Endothelial cell of umbilical vein (primary cell): Measurements from ENCODE around the gene ABI2. TPM values are rescaled to one million over a fixed set of nuclear protein-coding genes. Genes with fewer than 3 reads are reported as not detected.

ENCODE experiments used
- BruUV-seq: library from RNA; stranded (reverse); fragments of 400-500 nt; replicated peaks from 2 replicates; lab custom pipeline; 2021; lab: Mats Ljungman, UMichigan
- CTCF ChIA-PET: fragments of 300-600, 350-600 bp; sonication (Branson Sonifier 250); formaldehyde crosslinking; loops from one replicate; lab custom pipeline; 2021; ENCODE audit warnings: antibody characterized with exemption, inconsistent platforms; lab: Charles Lee
- POLR2A ChIA-PET: fragments of 300-600, 350-600 bp; sonication (Branson Sonifier 250); formaldehyde crosslinking; loops from one replicate; lab custom pipeline; 2021; ENCODE audit warnings: antibody characterized with exemption, inconsistent platforms; lab: Charles Lee
- DNase-seq: peaks from one replicate; pipeline ENCODE4 v3.0.0-alpha.2; 2011; ENCODE audit warnings: low read depth, low spot score
- FAIRE-seq: peaks from 2 replicates; lab custom pipeline; 2011; peaks lifted over from hg19 to GRCh38; lab: Jason Lieb, UNC
- H2AFZ ChIP-seq: 2 replicates; pipeline ENCODE4 v1.6.0; 2012; ENCODE audit warnings: low read depth, low read length, control low read depth, inconsistent platforms
- H3K27ac ChIP-seq: 2 replicates; pipeline ENCODE4 v1.5.1; 2011; ENCODE audit warnings: low read depth, mild to moderate bottlenecking, control low read depth, low read length, moderate library complexity; ENCODE audit not compliant: insufficient read depth
- H3K27me3 ChIP-seq, 2 experiments: 2 replicates each; pipeline versions ENCODE4 v1.6.0 to v1.6.1; 2011; ENCODE audit warnings: low read length in 2 of 2, mixed read lengths in 1 of 2; ENCODE audit not compliant: control insufficient read depth in 2 of 2, insufficient read depth in 2 of 2
- H3K36me3 ChIP-seq, 2 experiments: 2 replicates in 1 of 2; 3 replicates in 1 of 2; pipeline ENCODE4 v1.5.1; 2011; ENCODE audit warnings: low read length in 2 of 2, mild to moderate bottlenecking in 1 of 2, moderate library complexity in 1 of 2; ENCODE audit not compliant: control insufficient read depth in 2 of 2, insufficient read depth in 2 of 2; ENCODE audit errors: extremely low read depth in 1 of 2
- H3K4me1 ChIP-seq: 3 replicates; pipeline ENCODE4 v1.5.1; 2011; ENCODE audit warnings: mild to moderate bottlenecking, low read length; ENCODE audit not compliant: control insufficient read depth, insufficient read depth; ENCODE audit errors: extremely low read depth
- H3K4me2 ChIP-seq: 2 replicates; pipeline ENCODE4 v1.6.1; 2011; ENCODE audit warnings: low read length, control low read depth, mixed read lengths; ENCODE audit not compliant: insufficient read depth
- H3K4me3 ChIP-seq, 3 experiments: fragments of 200-600 bp in 1 of 3; sonication (generic), shearing (Covaris generic) in 1 of 3; replicated peaks in 1 of 3; 2 replicates each; pipeline ENCODE4 v1.5.1; 2011 to 2016; ENCODE audit warnings: control low read depth in 3 of 3, low read length in 3 of 3, mild to moderate bottlenecking in 2 of 3, inconsistent platforms in 1 of 3, low read depth in 1 of 3, moderate library complexity in 1 of 3; ENCODE audit not compliant: insufficient read depth in 1 of 3
- H3K79me2 ChIP-seq: 2 replicates; pipeline ENCODE4 v1.6.0; 2012; ENCODE audit warnings: low read length, inconsistent platforms; ENCODE audit not compliant: control insufficient read depth, insufficient read depth
- H3K9ac ChIP-seq: replicated peaks from 2 replicates; pipeline ENCODE3; 2011; ENCODE audit warnings: low read length, control low read depth; ENCODE audit not compliant: insufficient read depth; ENCODE audit errors: extremely low read depth
- H3K9me1 ChIP-seq: replicated peaks from 3 replicates; pipeline ENCODE4 v1.6.0; 2011; ENCODE audit warnings: mild to moderate bottlenecking, low read length; ENCODE audit not compliant: control insufficient read depth, insufficient read depth; ENCODE audit errors: extremely low read depth
- H3K9me3 ChIP-seq: replicated peaks from 2 replicates; pipeline ENCODE4 v1.5.1; 2012; ENCODE audit warnings: low read length, inconsistent platforms; ENCODE audit not compliant: control insufficient read depth, insufficient read depth
- H4K20me1 ChIP-seq: replicated peaks from 2 replicates; pipeline ENCODE3; 2011; ENCODE audit warnings: mild to moderate bottlenecking, low read length; ENCODE audit not compliant: control insufficient read depth, insufficient read depth; ENCODE audit errors: extremely low read depth
- EZH2 ChIP-seq: IDR thresholded peaks from 2 replicates; pipeline ENCODE4 v1.6.1; 2012; ENCODE audit warnings: borderline replicate concordance, low read depth, mild to moderate bottlenecking, moderate library complexity, low read length, inconsistent platforms; ENCODE audit not compliant: severe bottlenecking
- FOS ChIP-seq: IDR thresholded peaks from 2 replicates; pipeline ENCODE4 v1.6.1; 2011; ENCODE audit warnings: mild to moderate bottlenecking, low read length, moderate library complexity, borderline replicate concordance; ENCODE audit not compliant: insufficient read depth
- GATA2 ChIP-seq: IDR thresholded peaks from 2 replicates; pipeline ENCODE4 v1.7.0; 2011; ENCODE audit warnings: low read depth, mild to moderate bottlenecking, moderate library complexity, mixed read lengths, low read length; ENCODE audit not compliant: insufficient read length, insufficient read depth
- JUN ChIP-seq: IDR thresholded peaks from 2 replicates; pipeline ENCODE4 v1.6.1; 2011; ENCODE audit warnings: borderline replicate concordance, low read depth; ENCODE audit not compliant: insufficient read length, insufficient read depth
- MYC ChIP-seq: IDR thresholded peaks from one replicate; pipeline ENCODE4 v1.6.1; 2011; ENCODE audit warnings: mild to moderate bottlenecking, low read depth, low read length
- POLR2A ChIP-seq: IDR thresholded peaks from 2 replicates; pipeline ENCODE4 v1.6.1; 2012; ENCODE audit warnings: low read depth, mild to moderate bottlenecking, control low read depth, low read length
- POLR2AphosphoS5 ChIP-seq: IDR thresholded peaks from 2 replicates; pipeline ENCODE4 v1.6.1; 2012; ENCODE audit warnings: low read depth, mild to moderate bottlenecking, control low read depth, low read length, moderate library complexity; ENCODE audit not compliant: insufficient read depth
- dilution Hi-C: fragments of 300-500 bp; cut with MboI; formaldehyde crosslinking; loops from one replicate; pipeline ENCODE4 v1.15.0; 2019; ENCODE audit warnings: low sequenced_read_pairs; ENCODE audit not compliant: extremely low pct_ligation_motif_present
- intact Hi-C: fragments of 100-400 bp; cut with micrococcal nuclease; formaldehyde crosslinking; loops from one replicate; pipeline ENCODE4 v1.10.0; 2022
- polyA plus RNA-seq, 4 experiments: library from polyadenylated mRNA; depleted of rRNA in 3 of 4; stranded (reverse) in 3 of 4; unstranded in 1 of 4; fragments of >200 nt; gene quantifications; 2 replicates each; pipeline versions ENCODE4 v1.2.1 to v1.2.3, GENCODE V29; 2011 to 2012; ENCODE audit warnings: missing spikeins in 1 of 4
- total RNA-seq: library from RNA; stranded (reverse); gene quantifications from 2 replicates; pipeline ENCODE4 v1.2.3, GENCODE V29; 2021
- TF ChIP-seq, protein P1 (sequence below), 2 donors: IDR thresholded peaks; 1 replicate in 1 of 2; 2 replicates in 1 of 2; pipeline ENCODE4 v1.5.1; 2011; ENCODE audit warnings: low read length in 2 of 2, mild to moderate bottlenecking in 2 of 2, moderate library complexity in 2 of 2, control low read depth in 1 of 2, inconsistent platforms in 1 of 2, low read depth in 1 of 2; ENCODE audit not compliant: insufficient read depth in 1 of 2; ENCODE audit errors: extremely low read depth in 1 of 2
- TF ChIP-seq, protein P2 (sequence below): IDR thresholded peaks from 2 replicates; pipeline ENCODE4 v1.6.1; 2011; ENCODE audit not compliant: insufficient read depth, insufficient read length

Gene ABI2
- total and polyA plus RNA-seq, 2 donors (not counting 3 experiments of a cell fraction or from before 2014, with no cell fraction given) = 35.7 to 61.0 TPM

DNA sequence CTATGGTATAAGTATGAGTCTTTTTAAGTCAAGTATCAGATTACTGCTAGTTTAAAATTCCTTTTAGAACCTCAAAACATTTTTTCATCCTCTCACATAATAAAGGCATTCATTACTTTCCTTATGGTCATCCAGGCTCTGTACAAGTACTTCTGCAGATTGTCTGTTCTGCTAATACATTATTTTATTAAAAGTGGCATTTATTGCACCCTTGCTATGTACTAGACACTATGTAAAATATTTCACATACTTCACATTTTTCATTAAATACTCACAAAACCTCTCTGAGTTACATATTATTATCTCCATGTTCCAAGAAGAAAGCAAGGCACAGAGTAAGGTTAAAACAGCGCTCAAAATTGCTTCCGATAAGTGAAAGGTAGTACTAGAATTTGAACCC is 122.8 kb downstream of the ABI2 start:
- peaks cover 3 to 21% of the 10 kb centered on the region in 2 experiments for H3K36me3 ChIP-seq
- no peak for FAIRE-seq

More for the DNA sequence above, 122.8 kb downstream of the ABI2 start:
- no peaks in the 10 kb centered on the region for H4K20me1 ChIP-seq
- dilution Hi-C loops = no loop called here
- H2AFZ ChIP-seq = no peak overlapping the region
- H3K4me3 ChIP-seq = no peak overlapping the region
- ChIA-PET POLR2A (no interaction called here), CTCF (no interaction called here)
- no peaks in the 10 kb centered on the region for H3K9me1 ChIP-seq
- H3K27me3 ChIP-seq = no peaks in the 10 kb centered on the region
- no peak overlapping the region for H3K4me2 ChIP-seq
- H3K79me2 ChIP-seq = no peaks in the 10 kb centered on the region
- intact Hi-C loops = loop anchor here (5.0 to 10.0 kb wide), 3 partner anchors 124 to 536 kb away; partner anchors contain the start of genes ABI2, CARF, NBEAL1 and WDR12
- no peaks in the 10 kb centered on the region for H3K9me3 ChIP-seq
- H3K9ac ChIP-seq = no peak overlapping the region
- no TSS peak for BruUV-seq
- TF ChIP-seq POLR2AphosphoS5 (no peak), EZH2 (no peak), FOS (no peak), POLR2A (no peak), GATA2 (no peak), MYC (no peak), JUN (no peak)
- TF ChIP-seq, protein P1, sequence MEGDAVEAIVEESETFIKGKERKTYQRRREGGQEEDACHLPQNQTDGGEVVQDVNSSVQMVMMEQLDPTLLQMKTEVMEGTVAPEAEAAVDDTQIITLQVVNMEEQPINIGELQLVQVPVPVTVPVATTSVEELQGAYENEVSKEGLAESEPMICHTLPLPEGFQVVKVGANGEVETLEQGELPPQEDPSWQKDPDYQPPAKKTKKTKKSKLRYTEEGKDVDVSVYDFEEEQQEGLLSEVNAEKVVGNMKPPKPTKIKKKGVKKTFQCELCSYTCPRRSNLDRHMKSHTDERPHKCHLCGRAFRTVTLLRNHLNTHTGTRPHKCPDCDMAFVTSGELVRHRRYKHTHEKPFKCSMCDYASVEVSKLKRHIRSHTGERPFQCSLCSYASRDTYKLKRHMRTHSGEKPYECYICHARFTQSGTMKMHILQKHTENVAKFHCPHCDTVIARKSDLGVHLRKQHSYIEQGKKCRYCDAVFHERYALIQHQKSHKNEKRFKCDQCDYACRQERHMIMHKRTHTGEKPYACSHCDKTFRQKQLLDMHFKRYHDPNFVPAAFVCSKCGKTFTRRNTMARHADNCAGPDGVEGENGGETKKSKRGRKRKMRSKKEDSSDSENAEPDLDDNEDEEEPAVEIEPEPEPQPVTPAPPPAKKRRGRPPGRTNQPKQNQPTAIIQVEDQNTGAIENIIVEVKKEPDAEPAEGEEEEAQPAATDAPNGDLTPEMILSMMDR (IDR thresholded peaks at IDR 0.05; ENCODE audit: extremely low read depth in 1 of 2, insufficient read depth in 1 of 2, low read depth in 1 of 2, low read length in 2 of 2) = no peak
- TF ChIP-seq, protein P2, sequence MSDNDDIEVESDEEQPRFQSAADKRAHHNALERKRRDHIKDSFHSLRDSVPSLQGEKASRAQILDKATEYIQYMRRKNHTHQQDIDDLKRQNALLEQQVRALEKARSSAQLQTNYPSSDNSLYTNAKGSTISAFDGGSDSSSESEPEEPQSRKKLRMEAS = no peak
- no peak overlapping the region for H3K27ac ChIP-seq
- H3K4me1 ChIP-seq = peaks cover 9% of the 10 kb centered on the region
- no peak for DNase-seq
